HEK293T (cell line): Measurements from ENCODE around the gene STAT5A.
A peak's percentile ranks its signal among the peaks of the same experiment; 100 is the strongest.

ENCODE experiments used
- CTCF ChIA-PET: fragments of 350-600 bp; formaldehyde crosslinking; extraction: SDS; loops from one replicate; lab custom pipeline; 2021; ENCODE audit warnings: antibody characterized with exemption, inconsistent platforms; lab: Yijun Ruan, JAX
- POLR2A ChIA-PET: fragments of 350-600 bp; formaldehyde crosslinking; extraction: SDS; loops from one replicate; lab custom pipeline; 2020; ENCODE audit warnings: antibody characterized with exemption, inconsistent platforms; lab: Yijun Ruan, JAX
- DNase-seq: peaks from one replicate; pipeline ENCODE4 v3.0.0; 2012; ENCODE audit warnings: mixed read lengths; ENCODE audit errors: extremely low spot score
- ARNT ChIP-seq: fragments of 450-650 bp; IDR thresholded peaks from 2 replicates; pipeline ENCODE4 v1.6.1; 2017; ENCODE audit warnings: mild to moderate bottlenecking
- BHLHE40 ChIP-seq: fragments of 450-650 bp; IDR thresholded peaks from 2 replicates; pipeline ENCODE4 v1.6.1; 2016; ENCODE audit warnings: mild to moderate bottlenecking, moderate library complexity, borderline replicate concordance
- CTBP1 ChIP-seq: fragments of 450-650 bp; IDR thresholded peaks from 2 replicates; pipeline ENCODE4 v1.6.1; 2016; ENCODE audit warnings: borderline replicate concordance
- ELF4 ChIP-seq: fragments of 450-650 bp; IDR thresholded peaks from 2 replicates; pipeline ENCODE4 v1.6.1; 2017; ENCODE audit warnings: antibody characterized with exemption
- FOXA1 ChIP-seq: fragments of 450-650 bp; IDR thresholded peaks from 2 replicates; pipeline ENCODE4 v1.6.1; 2016; ENCODE audit warnings: mild to moderate bottlenecking
- FOXK2 ChIP-seq: fragments of 450-650 bp; IDR thresholded peaks from 2 replicates; pipeline ENCODE4 v1.6.1; 2016; ENCODE audit warnings: mild to moderate bottlenecking
- FOXM1 ChIP-seq: fragments of 450-650 bp; IDR thresholded peaks from 2 replicates; pipeline ENCODE4 v1.6.1; 2017; ENCODE audit warnings: mild to moderate bottlenecking, borderline replicate concordance
- HDGF ChIP-seq: fragments of 450-650 bp; IDR thresholded peaks from 2 replicates; pipeline ENCODE4 v1.6.1; 2017; ENCODE audit warnings: antibody characterized with exemption, borderline replicate concordance
- L3MBTL2 ChIP-seq: fragments of 450-650 bp; conservative IDR thresholded peaks from 2 replicates; pipeline ENCODE4 v1.6.1; 2016; ENCODE audit warnings: mild to moderate bottlenecking
- LEF1 ChIP-seq: fragments of 450-650 bp; IDR thresholded peaks from 2 replicates; pipeline ENCODE4 v1.6.1; 2017; ENCODE audit warnings: mild to moderate bottlenecking, borderline replicate concordance
- NFRKB ChIP-seq: fragments of 450-650 bp; IDR thresholded peaks from 2 replicates; pipeline ENCODE4 v1.6.1; 2016; ENCODE audit warnings: mild to moderate bottlenecking, moderate library complexity
- PKNOX1 ChIP-seq: fragments of 450-650 bp; IDR thresholded peaks from 2 replicates; pipeline ENCODE4 v1.6.1; 2016
- SP1 ChIP-seq: fragments of 450-650 bp; IDR thresholded peaks from 2 replicates; pipeline ENCODE4 v1.6.1; 2017
- SUZ12 ChIP-seq: fragments of 450-650 bp; IDR thresholded peaks from 2 replicates; pipeline ENCODE4 v1.6.1; 2016; ENCODE audit warnings: mild to moderate bottlenecking
- TARDBP ChIP-seq: fragments of 450-650 bp; IDR thresholded peaks from 2 replicates; pipeline ENCODE4 v1.6.1; 2016
- ZNF384 ChIP-seq: fragments of 450-650 bp; IDR thresholded peaks from 2 replicates; pipeline ENCODE4 v1.6.1; 2016

STAT5A gene

GRCh38 chr17:42310787-42311215 is 22.5 kb downstream of the STAT5A start:
- TF ChIP-seq SUZ12, result no peak
- no peak for TF ChIP-seq L3MBTL2
- no peak for TF ChIP-seq ARNT
- TF ChIP-seq FOXA1, result no peak
- no peak for TF ChIP-seq ELF4
- TF ChIP-seq BHLHE40, result no peak
- TF ChIP-seq PKNOX1, result no peak
- ChIA-PET CTCF (interaction anchor here (1.2 kb wide), 1 partner anchor 9 kb away, joined by 3 read pairs; no protein-coding TSS in a partner anchor), POLR2A (no interaction called here)
- DNase-seq, result no peak

GRCh38 chr17:42311240-42312034 is 23.1 kb downstream of the STAT5A start:
- ChIA-PET CTCF (interaction anchor here (1.4 kb wide), 1 partner anchor 112 kb away, joined by 3 read pairs; the partner anchor contains the start of gene CAVIN1), POLR2A (interaction anchor here (1.0 to 1.1 kb wide), 2 partner anchors 77 to 88 kb away, joined by 3 read pairs; partner anchors contain the start of gene STAT3)
- DNase-seq, result no peak
- TF ChIP-seq L3MBTL2 (no peak), FOXM1 (no peak), BHLHE40 (no peak), FOXA1 (no peak), TARDBP (no peak), LEF1 (no peak), ARNT (no peak), SUZ12 (no peak), FOXK2 (no peak), PKNOX1 (no peak), HDGF (no peak), NFRKB (no peak), ZNF384 (no peak), ELF4 (no peak), CTBP1 (no peak)

- no peak for DNase-seq
- ChIA-PET CTCF (interaction anchor here (1.4 kb wide), 1 partner anchor 111 kb away, joined by 3 read pairs; the partner anchor contains the start of gene CAVIN1), POLR2A (interaction anchor here (1.0 to 1.1 kb wide), 2 partner anchors 77 to 89 kb away, joined by 3 read pairs; partner anchors contain the start of gene STAT3)
- TF ChIP-seq SP1, result no peak
- no peak for TF ChIP-seq FOXA1
- no peak for TF ChIP-seq LEF1
- no peak for TF ChIP-seq L3MBTL2
- TF ChIP-seq PKNOX1, result no peak
- no peak for TF ChIP-seq FOXM1
- no peak for TF ChIP-seq ELF4
- no peak for TF ChIP-seq BHLHE40
- TF ChIP-seq ARNT, result no peak
- TF ChIP-seq NFRKB, result no peak
- TF ChIP-seq ZNF384, result no peak
- no peak for TF ChIP-seq SUZ12
- TF ChIP-seq CTBP1, result no peak
Observed at GRCh38 chr17:42312035-42312284, 23.7 kb downstream of the STAT5A start.

- peak; percentile 83 for DNase-seq
- 0 out of 2 replicates have a peak, but pooled peaks have one; percentile 28 for TF ChIP-seq HDGF
- peak; percentile 88 for TF ChIP-seq L3MBTL2
- no peak for TF ChIP-seq CTBP1
- TF ChIP-seq ELF4, result no peak
- ChIA-PET POLR2A (interaction anchor here (1.0 to 1.1 kb wide), 3 partner anchors 35 to 89 kb away, joined by 3 read pairs; partner anchors contain the start of gene STAT3), CTCF (interaction anchor here (1.4 kb wide), 1 partner anchor 111 kb away, joined by 3 read pairs; the partner anchor contains the start of gene CAVIN1)
Observed at GRCh38 chr17:42312285-42313130, 24.2 kb downstream of the STAT5A start.

- DNase-seq, result no peak
- TF ChIP-seq NFRKB (no peak), TARDBP (no peak), FOXA1 (no peak), LEF1 (no peak), CTBP1 (no peak), ARNT (no peak), SUZ12 (no peak), SP1 (no peak), FOXK2 (no peak), L3MBTL2 (no peak)
- ChIA-PET POLR2A (interaction anchor here (1.0 kb wide), 1 partner anchor 36 kb away, joined by 3 read pairs; no protein-coding TSS in a partner anchor), CTCF (interaction anchor here (0.6 to 1.9 kb wide), 5 partner anchors 9 to 284 kb away, joined by 3 to 7 read pairs (median 4); no protein-coding TSS in a partner anchor)
Observed at GRCh38 chr17:42313389-42313772, 25.1 kb downstream of the STAT5A start.
